B cell (primary cell): ENCODE measurements around the gene DRD3.

Source experiments
- EZH2 ChIP-seq: IDR thresholded peaks from 2 replicates; pipeline ENCODE4 v1.6.1; 2012; ENCODE audit warnings: borderline replicate concordance, low read depth, mild to moderate bottlenecking, moderate library complexity, low read length; ENCODE audit not compliant: insufficient read depth, poor library complexity, severe bottlenecking
- TF ChIP-seq, protein P1 (sequence below): fragments of 200-600 bp; IDR thresholded peaks from one replicate; pipeline ENCODE4 v1.8.0; 2022; ENCODE audit warnings: antibody characterized with exemption, mild to moderate bottlenecking

DNA sequence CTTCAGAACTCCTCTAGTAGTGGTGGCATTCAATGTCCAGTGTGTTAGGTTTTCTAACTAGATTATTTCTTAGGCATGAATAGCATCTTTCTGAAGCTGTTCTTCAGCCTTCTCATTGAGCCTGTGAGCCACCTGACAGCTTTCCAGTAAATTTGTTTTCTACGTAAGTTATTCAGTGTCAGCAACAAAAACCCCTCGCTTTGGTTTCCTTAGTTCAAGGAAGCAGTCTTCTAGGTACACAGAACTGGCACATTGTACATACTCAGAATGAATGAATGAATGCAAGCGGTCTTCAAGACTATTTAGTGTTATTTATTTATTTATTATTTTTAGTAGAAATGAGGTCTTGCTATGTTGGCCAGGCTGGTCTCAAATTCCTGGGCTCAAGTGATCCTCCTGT is 44.9 kb downstream of the DRD3 start:
- TF ChIP-seq, protein P1, sequence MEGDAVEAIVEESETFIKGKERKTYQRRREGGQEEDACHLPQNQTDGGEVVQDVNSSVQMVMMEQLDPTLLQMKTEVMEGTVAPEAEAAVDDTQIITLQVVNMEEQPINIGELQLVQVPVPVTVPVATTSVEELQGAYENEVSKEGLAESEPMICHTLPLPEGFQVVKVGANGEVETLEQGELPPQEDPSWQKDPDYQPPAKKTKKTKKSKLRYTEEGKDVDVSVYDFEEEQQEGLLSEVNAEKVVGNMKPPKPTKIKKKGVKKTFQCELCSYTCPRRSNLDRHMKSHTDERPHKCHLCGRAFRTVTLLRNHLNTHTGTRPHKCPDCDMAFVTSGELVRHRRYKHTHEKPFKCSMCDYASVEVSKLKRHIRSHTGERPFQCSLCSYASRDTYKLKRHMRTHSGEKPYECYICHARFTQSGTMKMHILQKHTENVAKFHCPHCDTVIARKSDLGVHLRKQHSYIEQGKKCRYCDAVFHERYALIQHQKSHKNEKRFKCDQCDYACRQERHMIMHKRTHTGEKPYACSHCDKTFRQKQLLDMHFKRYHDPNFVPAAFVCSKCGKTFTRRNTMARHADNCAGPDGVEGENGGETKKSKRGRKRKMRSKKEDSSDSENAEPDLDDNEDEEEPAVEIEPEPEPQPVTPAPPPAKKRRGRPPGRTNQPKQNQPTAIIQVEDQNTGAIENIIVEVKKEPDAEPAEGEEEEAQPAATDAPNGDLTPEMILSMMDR, result no peak
- TF ChIP-seq EZH2, result no peak
